ENCODE results near the gene COL6A3.
A peak's percentile ranks its signal among the peaks of the same experiment; 100 is the strongest.

The COL6A3 gene

GRCh38 chr2:237350597-237350996, 63.4 kb downstream of the COL6A3 start:
- DNase-seq, result no peak

- no peak for DNase-seq
Measured at GRCh38 chr2:237350070-237350469, 63.9 kb downstream of the COL6A3 start.

DNA sequence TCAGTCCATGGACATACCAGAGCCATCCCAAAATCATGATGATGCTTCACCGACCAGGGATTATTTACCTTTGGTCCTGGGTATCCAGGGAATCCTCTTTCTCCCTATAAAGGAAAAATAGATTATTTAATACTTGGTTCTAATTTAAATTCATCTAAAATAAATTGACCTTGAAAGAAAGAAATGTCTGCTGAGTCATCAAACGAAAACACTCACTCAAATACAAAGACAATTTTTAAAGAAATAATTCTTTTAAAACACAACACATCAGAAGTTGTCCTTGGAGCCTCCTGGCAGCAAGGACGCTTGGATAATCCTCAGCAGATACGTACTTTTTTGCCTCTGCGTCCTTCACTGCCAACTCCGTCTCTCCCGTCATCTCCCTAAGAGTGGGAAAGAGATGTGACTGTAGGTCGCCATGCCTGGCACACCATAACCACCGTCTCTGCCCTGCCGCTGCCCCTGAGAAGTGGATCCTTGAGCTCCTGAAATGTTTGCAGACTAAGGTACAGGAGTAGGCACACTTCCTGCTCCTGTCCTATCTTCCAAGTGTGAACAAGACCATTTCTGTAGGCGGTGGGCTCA, 65.6 kb downstream of the COL6A3 start:
- DNase-seq, result no peak

- DNase-seq, result no peak
Measured at GRCh38 chr2:237345891-237346640, 67.9 kb downstream of the COL6A3 start.

- DNase-seq, result no peak
Measured at GRCh38 chr2:237345411-237345810, 68.6 kb downstream of the COL6A3 start.

- no peak for DNase-seq
Measured at GRCh38 chr2:237344942-237345341, 69.0 kb downstream of the COL6A3 start.

DNA sequence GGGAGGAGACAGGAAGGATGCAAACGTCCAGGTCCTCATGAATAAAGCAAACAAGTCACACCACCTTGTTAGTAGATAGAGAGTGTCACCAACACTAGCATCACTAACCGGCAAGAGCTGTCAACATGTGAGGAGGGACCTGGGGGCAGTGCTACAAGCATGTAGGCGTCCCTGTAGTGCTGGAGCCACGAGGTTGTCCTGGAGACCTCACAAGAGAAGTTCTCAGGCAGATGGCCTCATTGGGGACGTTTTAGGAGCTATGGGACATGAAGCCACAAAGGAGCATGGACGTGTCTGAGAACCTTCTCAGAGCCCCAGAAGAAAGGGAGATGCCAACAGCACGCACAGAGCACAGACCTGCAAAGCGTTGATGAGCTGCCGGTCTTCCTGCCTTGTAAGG, 70.0 kb downstream of the COL6A3 start:
- no peak for DNase-seq

GRCh38 chr2:237341872-237342271, 72.1 kb downstream of the COL6A3 start:
- no peak for DNase-seq

DNA sequence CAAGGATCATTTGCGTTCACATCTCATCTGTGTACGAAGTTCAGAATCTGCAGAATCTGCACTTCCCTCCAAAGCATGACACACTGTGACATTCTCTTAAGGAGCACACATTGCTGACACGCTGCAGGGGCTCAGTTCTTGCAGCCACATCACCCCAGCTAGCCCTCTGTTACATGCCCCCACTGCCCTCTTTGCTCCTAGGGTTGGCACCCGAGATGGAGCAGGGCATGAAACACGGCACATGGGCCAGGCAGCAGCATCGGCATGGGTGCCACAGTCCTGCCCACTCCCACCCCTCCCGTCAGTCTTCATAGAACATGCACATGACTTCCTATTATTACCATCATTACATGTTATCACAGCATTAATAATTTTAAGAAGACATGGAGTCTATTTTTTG, 76.4 kb downstream of the COL6A3 start:
- no peak for DNase-seq

- DNase-seq, result no peak
Measured at GRCh38 chr2:237336131-237336530, 77.8 kb downstream of the COL6A3 start.

GRCh38 chr2:237333748-237334147, 80.2 kb downstream of the COL6A3 start:
- DNase-seq, result no peak

DNA sequence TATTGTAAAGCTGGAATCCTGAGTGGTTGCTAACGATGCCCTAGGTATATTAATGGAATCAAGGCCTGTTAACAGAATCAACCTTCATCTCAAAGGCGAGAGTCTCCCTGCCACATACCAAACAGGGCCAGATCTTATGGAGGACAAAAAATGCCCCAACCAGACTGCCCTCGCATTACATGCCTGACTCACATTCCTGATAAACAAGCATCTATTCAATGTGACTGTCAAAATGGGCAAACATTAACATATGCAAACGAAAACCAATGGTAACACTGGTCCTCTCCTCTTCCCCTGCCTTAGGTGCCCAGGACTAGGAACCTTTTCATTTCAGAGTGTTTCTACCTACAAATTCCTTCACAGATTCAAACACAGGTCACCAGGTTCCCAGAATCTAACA, 83.4 kb downstream of the COL6A3 start:
- no peak for DNase-seq

GRCh38 chr2:237327175-237327950, 86.6 kb downstream of the COL6A3 start:
- no peak for DNase-seq

GRCh38 chr2:237326266-237327171, 87.4 kb downstream of the COL6A3 start:
- DNase-seq, result peak in 1 of 58 donors; percentile 28

GRCh38 chr2:237324837-237325236, 89.1 kb downstream of the COL6A3 start:
- DNase-seq, result no peak

DNA sequence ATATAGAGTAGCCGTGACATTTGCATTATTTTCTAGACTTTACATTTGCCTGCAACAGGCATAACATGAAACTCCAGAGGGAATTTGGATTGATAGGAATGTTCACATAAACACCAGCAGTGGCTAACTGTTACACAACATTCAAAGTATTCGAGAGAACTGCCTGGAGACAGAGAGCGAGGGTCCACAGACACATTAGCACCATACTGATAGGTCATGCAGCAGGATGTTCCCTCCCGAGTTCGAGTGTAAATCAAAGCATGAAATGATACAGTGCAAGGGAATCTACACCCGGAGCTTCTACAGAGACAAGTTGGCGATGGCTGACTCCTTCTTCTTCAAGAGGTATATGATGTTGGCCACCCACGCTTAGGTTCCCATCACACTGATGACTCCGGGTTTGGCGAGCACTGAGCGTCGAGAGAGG, 89.5 kb downstream of the COL6A3 start:
- no peak for DNase-seq

DNA sequence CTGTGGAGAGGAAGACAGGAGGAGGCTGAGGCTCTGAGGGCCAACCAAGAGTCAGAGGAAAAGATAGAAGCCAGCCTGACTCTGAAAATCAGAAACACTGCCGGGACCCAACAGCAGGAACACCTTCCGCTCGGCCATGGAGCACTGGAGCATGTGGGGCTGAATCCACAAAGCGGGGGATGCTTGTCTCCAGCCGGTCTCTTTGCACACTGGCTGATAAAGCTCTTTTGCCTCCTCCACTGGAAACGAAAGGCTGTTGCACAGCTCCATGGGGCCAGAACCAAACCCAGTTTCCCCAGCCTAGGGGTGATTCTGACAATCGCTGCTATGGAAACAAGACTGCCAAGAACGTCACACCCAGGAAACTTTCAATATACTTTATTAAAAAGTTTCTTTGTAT, 90.3 kb downstream of the COL6A3 start:
- DNase-seq, result no peak

- DNase-seq, result no peak
Measured at GRCh38 chr2:237322564-237322963, 91.4 kb downstream of the COL6A3 start.

GRCh38 chr2:237321746-237322145, 92.2 kb downstream of the COL6A3 start:
- no peak for DNase-seq

DNA sequence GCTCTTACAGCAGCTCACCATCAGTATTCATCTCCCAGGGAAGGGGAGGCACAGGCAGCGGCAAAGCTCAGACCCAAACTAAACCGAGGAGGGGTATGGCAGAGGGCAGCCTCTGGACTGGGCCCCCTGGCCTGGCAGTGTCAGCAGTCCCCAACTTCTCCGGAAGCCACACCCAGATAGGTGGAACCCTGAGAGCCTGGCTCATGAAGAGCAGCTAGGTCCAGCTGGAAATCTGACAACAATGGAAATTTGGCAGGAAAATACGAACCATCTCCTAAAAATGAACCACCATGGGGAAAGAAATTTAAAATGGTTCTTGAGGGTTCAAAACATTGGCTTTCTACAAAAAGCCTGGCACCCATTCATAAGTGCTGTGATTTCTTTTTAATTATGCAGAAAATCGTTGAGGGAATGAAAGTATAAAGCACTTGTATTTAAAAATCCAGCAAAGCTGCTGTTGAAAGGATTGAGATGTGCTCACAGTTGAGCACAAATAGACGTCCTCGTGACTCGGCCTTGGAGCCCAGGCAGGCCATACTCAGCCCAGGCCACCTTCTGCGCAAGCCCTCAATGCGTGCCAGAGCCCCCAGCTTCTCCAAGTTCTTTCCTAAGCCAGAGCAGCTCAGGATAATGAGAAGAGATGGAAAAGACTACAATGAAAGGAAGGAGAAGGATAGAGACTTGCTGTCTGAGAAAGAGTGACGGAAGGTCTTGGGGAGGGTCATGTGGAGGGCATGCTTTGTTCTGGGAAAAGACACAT, 93.0 kb downstream of the COL6A3 start:
- DNase-seq, result peak in 5 of 58 donors; percentile 6 to 15 (median 9)

DNA sequence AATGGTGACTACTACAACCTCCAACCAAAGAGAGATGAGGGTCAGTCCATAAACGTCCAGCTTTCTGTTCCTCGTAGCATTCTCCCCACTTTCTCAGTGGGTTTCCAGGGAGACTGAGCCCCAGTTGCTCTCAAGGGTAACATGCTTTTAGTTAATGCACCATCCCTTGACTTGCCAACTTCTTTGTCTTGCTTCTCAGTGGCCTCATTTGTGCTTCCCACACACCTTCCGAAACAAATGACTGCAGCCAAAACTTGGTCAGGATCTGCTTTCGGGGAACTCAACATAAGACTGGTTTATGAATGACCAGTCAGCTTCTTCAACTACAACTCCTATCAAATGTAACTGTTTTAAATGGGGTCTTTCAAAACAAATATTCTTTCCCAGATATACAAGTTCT, 94.1 kb downstream of the COL6A3 start:
- no peak for DNase-seq

Measured in anterior cingulate cortex (tissue), 58 donors.